Measurements from ENCODE around the gene HYLS1. TPM values are rescaled to one million over a fixed set of nuclear protein-coding genes. Genes with fewer than 3 reads are reported as not detected.

HYLS1 gene
- total RNA-seq (2022; extraction: Qiagen RNA extraction): 10.9 to 12.1 TPM (median 11.9 TPM) in 5 replicates

DNA sequence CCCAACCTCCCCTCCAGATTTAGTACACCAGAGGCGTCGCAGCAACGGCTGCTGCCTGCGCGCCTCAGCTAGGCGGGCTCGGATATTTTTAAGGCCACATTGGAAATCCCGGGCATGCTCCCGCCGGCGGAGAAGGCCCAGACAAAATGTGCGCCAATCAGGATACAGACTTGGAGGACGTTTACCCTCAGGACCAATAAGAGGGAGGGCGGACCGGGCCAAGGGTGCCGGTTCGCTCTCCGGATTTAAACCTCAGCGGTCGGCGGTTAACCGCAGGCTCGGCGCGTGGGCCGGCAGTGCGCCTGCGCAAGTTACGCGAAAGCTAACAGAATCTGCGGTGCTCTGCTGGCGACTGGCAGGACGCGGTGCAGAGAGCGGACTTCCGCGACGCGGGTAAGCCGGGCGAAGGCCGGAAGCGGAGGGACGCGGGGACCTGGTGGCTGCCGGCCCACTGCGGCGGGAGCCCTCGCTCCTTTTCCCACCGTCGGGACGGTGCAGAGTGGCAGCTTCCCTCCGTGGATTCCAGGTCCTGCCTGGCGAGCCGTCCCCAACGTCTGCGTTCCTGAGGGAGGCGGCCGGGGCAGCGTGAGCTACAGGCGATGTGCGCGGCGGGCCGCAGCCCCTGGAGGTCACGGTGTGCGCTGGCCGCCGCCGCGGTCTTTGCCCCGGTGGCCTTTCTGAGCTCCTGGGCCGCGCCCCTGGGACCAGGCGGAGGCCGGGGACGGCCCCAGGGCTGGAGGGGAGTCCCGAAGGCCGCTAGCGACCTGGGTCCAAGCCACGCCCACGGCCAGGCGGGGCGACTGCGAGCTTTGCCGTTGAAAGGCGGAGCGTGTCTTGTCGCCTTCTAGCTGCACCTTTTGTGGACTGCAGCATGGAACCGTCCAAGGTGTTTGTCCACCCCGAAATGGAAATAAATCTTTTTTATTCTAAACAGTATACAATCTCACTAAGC is at the start of gene HYLS1:
TSS of gene HYLS1 (plus strand) at position 296 of the 952 bp plus-strand sequence. CDS start 11,701 bp downstream, outside the sequence.

DNA sequence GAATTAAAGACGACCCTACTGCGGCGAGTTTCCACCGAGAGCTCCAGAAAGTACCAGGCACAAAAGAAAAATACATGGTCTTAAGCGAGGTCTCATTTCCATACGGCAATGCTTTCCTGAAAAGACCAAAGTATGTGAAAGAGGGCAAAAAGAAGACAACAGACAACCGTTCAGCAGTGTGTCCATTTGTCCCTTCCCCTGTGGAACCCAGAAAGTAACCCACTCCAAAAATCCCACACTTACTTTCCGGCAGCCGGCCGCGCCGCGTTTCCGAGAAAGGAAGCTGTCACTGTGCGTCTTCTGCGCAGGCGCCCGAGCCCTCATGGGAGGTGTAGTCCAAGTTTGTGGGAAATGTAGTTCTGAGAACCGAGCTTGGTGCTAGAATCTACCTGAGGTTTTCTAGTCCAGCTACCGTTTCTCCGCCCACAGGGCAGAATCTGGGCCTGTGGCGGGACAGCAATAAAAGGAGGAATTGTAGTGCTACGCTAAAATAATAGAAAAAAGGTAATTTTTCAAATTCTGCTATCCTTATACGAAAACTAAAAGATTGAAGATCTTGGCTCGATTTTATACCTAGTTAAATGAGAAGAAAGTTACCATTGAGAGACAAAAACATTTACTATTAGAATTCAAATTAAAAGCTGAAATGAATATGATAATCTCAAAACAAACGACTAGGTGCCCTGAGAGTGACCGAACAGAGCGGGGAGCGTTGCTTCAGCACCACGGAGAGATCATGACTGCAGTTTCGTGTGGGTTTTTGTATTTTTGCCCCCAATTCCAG is 15.7 kb downstream of the HYLS1 start, which contains the start of gene PUS3:
TSS of gene PUS3 (minus strand) at position 280 of the 784 bp plus-strand sequence. CDS start 6,922 bp downstream, outside the sequence.

DNA sequence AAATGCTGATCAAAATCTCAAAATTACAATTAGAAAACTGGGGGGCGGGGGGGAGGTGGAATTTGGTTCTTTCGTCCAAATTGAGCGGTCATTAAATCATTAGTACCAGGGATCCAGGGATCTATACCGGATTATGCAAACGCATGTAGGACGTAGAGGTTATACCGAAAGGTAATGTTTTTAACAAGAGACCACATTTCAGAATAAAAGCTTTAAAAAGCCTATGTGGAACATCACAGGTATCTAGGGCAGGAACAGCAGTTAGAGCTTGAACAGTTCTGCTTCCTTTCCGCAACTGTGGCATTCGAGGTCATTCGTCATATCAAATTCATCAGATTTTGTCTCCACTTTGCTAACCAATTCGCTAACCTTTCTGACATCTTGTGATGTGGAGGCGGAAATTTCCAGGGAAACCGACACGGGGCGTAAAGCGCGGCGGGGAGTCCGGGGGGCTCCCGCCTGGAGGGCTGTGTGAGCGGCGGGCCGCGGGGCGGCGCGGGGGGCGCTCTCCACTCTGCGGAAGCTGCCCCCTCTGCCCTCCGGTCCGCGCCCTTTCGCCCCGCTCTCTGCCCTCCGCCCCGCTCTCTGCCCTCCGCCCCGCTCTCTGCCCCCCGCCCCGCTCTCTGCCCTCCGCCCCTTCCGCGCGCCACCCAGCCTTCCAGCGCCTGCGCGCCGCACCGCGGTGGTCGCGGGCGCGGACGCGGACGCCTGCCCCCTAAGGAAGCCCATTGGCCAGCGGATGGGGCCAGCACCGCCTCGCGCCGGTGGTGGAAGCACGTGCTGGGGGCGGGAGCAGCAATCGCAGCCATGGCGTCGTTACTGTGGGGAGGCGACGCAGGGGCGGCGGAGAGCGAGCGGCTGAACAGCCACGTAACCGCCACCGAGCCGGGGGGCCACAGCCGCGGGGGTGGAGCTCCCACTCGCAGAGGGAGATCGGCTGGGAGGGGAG is 16.5 kb downstream of the HYLS1 start, which contains the start of gene DDX25:
TSS of gene DDX25 (plus strand) at position 798 of the 949 bp plus-strand sequence. CDS start at position 808, 10 bp downstream.

GRCh38 chr11:125945797-125946520 is 58.5 kb downstream of the HYLS1 start, which contains the start of gene VSIG10L2:
VSIG10L2 (plus strand) TSS chr11:125946044; CDS start chr11:125946056, 12 bp downstream.

Other genes with a start within 250 kb of the HYLS1 start
- 0.12 TPM in 1 of 5 replicates, not detected in the others for gene ACRV1, start 206.8 kb upstream of the HYLS1 start, total RNA-seq (2022; extraction: Qiagen RNA extraction)
- gene PATE1, start 141.4 kb upstream of the HYLS1 start, total RNA-seq (2022; extraction: Qiagen RNA extraction): not detected in 5 replicates
- not detected in 5 replicates for gene PATE2, start 108.8 kb upstream of the HYLS1 start, total RNA-seq (2022; extraction: Qiagen RNA extraction)
- gene PATE3, start 99.5 kb upstream of the HYLS1 start, total RNA-seq (2022; extraction: Qiagen RNA extraction): not detected in 5 replicates
- not detected in 5 replicates for gene PATE4, start 54.4 kb upstream of the HYLS1 start, total RNA-seq (2022; extraction: Qiagen RNA extraction)
- 6.5 to 10.6 TPM (median 7.8 TPM) in 5 replicates for gene PUS3, start 15.5 kb downstream of the HYLS1 start, total RNA-seq (2022; extraction: Qiagen RNA extraction)
- 0.14 TPM in 1 of 5 replicates, not detected in the others for gene DDX25, start 16.8 kb downstream of the HYLS1 start, total RNA-seq (2022; extraction: Qiagen RNA extraction)
- not detected in 5 replicates for gene VSIG10L2, start 58.4 kb downstream of the HYLS1 start, total RNA-seq (2022; extraction: Qiagen RNA extraction)
- 1.6 to 2.6 TPM (median 1.9 TPM) in 5 replicates for gene CDON, start 175.2 kb downstream of the HYLS1 start, total RNA-seq (2022; extraction: Qiagen RNA extraction)

Measured in A549 treated with AZD2906 at 1 μM for 4 hours (cell line).